HG03108 (cell line): ENCODE results near the gene FUOM.
"Not testable (repeated sequence)": the region's sequence is repeated elsewhere in the genome, so short reads cannot be mapped to it uniquely, and the experiment has no call there.

Source experiments
- ATAC-seq: cut with Tn5 transposase; IDR thresholded peaks from one replicate; pipeline ENCODE4 v1.9.1; 2021; ENCODE audit warnings: moderate library complexity; ENCODE audit not compliant: unreplicated experiment

FUOM gene

GRCh38 chr10:133335246-133336117 is 22.3 kb downstream of the FUOM start:
- no peak for ATAC-seq

- ATAC-seq: no peak
Measured at GRCh38 chr10:133334503-133335245, 23.1 kb downstream of the FUOM start.

DNA sequence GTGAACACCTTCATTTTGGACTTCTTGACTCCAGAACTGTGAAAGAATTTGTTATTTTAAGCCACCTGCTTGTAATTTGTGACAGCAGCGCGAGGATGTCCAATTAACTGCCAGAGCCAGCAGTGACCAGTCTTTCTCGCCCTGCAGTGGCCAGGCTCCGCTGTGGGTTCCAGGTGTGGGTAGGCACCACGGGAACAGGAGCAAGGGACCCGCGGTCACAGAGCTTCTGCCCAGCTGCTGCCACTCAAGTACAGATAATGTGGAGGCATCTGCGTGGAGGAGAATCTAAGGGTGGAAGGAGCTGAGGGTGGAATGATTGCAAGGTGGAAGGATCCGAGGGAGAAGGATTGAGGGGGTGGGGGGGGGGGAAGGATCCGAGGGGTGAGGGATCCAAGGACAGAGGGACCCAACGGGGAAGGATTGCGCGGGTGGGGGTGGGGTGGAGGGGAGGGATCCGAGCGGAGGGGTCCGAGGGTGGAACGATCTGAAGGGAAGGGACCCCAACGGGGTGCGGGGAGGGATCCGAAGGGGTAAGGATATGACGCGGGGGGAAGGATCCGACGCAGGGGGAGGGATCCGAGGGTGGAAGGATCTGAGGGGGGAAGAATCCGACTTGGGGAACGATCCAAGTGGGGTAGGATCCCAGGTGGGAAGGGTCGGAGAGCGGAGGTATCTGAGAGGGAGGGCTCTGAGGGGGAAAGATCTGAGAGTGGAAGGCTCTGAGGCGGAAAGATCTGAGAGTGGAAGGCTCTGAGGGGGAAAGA is 24.7 kb downstream of the FUOM start:
- ATAC-seq: no peak

GRCh38 chr10:133329491-133330202 is 28.2 kb downstream of the FUOM start:
- peak; percentile 67 for ATAC-seq

DNA sequence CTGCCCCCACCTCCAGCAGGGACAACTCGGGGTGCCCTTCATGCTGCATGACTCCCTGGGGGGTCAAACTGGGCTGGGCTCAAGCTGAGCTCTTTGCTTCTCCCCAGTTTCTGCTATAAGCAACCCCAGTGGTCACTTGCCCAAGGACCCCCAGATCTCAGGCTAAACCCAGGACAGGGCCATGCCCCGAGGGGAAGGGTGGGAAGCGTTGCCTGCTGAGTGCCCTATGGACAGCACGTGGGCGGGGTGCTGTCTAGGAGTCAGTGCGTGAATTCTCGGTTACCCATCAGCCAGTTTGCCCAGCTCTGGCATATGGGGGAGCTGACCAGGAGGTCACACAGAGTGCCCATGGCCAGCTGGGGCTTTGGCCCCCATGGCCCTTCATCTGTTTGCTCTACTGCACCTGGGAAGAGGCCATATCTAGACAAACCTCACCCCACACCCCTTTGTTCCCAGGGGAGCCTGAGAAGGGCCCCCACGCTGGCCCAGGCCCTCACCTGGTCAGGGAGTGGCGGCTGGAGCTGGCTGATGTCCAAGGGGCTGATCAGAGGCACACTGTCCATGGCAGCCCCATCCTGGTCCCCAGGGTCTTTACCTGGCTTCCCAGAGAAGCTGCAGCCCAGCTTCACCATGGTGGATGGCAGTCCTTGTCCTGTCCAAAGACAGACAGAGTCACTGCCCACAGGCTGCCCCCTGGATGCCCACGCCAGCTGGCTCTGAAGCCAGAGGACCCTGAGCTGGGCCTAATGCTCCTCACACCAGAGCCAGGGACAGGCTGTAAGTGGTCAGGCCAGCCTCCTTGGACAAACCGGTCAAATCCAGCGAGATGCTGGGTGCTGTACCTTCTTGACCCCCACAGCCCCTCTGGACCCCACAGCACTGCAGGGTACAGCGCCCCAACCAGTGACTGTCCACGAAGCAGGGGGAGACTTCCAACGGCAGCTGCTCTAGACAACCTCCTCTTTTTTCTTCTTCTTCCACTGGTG is 29.2 kb downstream of the FUOM start:
- no peak for ATAC-seq

DNA sequence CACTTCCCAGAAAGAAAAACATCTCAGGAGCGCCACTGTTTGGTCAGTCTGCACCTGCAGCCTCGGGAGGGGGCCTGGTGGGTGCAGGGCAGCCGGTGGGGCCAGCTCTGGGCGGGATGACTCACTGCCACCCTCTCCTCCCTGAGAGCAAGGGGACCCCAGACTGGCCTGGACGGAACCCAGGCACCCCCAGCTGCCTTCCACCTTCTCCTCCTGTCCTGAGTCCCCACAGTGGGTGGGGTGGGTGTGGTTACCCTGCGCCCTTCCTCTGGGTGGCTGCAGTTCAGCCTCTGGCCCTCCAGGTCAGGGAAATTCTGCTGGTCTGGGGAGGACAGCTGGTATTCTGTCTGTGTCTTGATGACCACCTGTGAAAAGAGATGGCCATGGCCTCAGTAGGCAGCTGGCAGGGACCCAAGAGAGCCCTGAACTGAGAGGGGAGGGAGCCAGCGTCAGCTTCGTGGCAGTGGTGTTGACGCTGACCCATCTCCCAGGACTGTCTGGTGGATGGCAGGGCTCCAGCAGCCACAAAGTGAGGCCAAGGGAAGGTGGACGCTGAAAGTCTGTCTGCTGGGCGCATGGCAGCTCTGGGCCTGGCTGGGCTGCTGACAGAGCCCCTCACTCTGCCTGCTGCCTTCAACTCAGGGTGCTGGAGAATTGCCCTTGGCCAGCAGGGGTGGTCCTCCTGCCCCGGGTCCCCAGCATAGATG is 30.0 kb downstream of the FUOM start:
- ATAC-seq: no peak

DNA sequence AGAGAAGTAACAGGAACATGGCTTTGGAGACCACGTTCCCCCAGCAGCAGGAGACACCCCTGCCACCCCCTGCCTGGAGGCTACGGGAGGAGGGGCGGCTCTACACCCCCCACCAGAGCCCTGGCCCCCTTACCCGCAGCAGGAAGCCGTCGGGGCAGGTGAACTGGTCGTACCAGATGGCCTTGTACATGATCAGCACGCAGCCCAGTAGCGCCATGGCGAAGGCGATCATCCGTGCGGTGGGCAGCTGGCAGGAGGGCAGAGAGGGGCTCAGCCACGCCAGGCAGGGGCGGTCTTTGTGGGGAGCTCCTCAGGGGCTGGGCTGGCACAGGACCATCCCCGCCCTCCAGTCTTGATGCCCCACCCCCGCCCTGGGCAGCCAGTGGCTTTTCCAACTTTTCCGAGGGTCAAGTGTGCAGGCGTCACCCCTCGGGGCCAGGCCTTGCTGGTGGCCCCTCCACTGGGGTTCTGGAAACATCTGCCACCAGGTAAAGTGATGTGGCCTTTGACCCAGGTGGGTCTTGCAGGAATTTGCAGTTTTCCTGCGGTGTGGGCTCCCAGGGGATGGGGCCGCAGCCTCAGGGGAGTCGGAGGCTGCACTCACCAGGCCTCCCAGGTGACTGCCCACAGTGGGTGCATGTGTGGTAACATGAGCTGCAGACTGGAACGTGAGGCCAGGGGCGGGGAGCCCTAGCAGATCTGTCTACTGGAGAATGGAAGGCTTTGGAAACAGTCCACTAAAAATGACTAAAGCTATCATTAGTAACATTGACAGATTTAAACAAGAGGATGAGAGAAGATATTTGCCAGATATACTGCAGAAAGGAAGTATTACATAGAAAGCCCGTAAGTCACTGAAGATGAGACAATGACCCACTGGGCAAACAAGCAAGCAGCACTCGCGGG is 30.8 kb downstream of the FUOM start:
- ATAC-seq: no peak

DNA sequence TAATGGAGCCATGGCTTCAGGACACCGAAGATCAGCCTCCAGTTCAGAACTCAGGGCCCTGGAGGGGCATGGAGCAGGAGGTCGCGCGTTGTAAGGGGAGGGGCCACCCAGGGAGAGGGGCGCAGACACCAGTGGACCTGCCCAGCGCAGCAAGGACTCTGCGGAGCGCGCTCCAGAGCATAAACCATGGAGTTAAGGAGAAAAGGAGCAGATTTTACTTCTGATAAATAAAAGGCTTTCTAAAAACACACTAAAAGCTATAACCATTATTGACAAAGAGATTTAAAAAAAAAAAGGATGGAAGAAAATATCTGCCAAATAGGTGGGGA is 31.6 kb downstream of the FUOM start:
- no peak for ATAC-seq

- no peak for ATAC-seq
Measured at GRCh38 chr10:133325440-133326222, 32.2 kb downstream of the FUOM start.

DNA sequence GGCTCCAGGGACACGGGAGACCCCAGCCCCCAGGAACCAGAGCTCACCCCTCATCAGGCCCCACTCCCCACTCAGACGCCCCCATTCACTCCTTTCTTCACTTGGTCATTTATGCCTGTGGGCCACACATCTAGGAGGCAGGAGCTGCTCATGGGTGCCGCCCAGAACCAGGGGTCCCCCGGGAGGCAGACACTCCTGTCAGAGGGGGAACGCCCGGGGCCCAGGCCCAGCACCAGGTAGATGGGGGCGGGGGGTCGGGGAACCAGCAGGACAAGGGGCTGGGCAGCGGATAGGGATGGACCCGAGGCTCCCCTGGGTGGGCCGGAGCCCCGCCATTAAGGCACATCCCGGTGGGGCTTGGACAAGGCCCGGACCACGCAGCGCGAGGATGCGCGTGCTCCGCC is 33.0 kb downstream of the FUOM start:
- ATAC-seq: no peak

GRCh38 chr10:133324198-133324792 is 33.5 kb downstream of the FUOM start:
- no peak for ATAC-seq

- ATAC-seq: not testable (repeated sequence)
Measured at GRCh38 chr10:133322064-133322709, 35.6 kb downstream of the FUOM start.

DNA sequence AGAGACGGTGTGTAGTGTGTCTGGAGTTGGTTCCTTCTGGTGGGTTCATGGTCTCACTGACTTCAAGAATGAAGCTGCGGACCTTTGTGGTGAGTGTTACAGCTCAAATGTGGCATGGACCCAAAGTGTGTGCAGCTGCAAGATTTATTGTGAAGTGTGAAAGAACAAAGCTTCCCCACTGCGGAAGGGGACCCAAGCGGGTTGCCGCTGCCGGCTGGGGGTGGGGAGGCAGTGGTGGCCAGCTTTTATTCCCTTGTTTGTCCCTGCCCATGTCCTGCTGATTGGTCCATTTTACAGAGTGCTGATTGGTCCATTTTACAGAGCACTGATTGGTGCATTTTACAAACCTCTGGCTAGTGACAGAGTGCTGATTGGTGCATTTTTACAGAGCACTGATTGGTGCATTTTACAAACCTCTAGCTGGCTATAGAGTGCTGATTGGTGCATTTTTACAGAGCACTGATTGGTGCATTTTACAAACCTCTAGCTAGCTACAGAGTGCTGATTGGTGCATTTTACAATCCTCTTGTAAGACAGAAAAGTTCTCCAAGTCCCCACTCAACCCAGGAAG is 36.9 kb downstream of the FUOM start:
- ATAC-seq: not testable (repeated sequence)

DNA sequence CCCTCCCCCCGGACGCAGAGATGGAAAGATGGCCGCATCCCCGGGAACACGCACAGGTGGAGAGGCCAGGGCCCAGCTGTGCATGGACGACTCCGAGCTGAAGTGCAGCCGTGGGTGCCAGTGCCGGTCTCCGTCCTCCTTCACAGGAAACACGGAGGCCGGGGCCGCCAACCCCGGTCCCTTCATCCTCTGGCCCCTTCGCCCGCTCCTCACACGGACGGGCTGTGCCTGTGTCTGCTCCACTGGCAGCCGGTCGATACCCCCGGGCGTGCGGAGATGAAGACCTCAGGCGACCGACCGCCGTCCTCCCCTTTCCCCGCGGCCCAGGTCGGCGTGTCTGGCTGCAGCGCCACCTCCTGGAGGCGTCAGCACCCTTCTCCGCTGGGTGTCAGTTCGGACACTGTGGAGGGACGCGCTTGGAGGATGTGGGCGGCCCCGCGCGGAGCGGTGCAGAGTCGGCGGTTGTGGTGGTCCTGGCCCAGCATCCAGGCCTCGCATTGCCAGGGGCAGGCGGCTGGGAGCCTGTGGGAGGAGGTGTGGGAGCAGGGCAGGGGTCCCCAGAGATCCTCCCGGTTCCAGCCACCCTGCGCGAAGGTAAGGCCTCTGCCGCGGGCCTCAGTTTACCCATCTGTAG is 39.2 kb downstream of the FUOM start:
- ATAC-seq: peak; percentile 81

GRCh38 chr10:133316732-133317131 is 41.1 kb downstream of the FUOM start:
- ATAC-seq: no peak

- ATAC-seq: no peak
Measured at GRCh38 chr10:133316266-133316665, 41.6 kb downstream of the FUOM start.
